Panc1 (cell line): ENCODE data around the gene SEMA4D. TPM values are rescaled to one million over a fixed set of nuclear protein-coding genes. Genes with fewer than 3 reads are reported as not detected.
"Not testable (repeated sequence)": the region's sequence is repeated elsewhere in the genome, so short reads cannot be mapped to it uniquely, and the experiment has no call there.

Experiments used
- ATAC-seq: fragments of 200-7000 bp; cut with Tn5 transposase; 2 replicates; pipeline ENCODE4 v1.9.1; 2020; ENCODE audit warnings: mild to moderate bottlenecking, moderate library complexity
- BruUV-seq: library from RNA; stranded (reverse); fragments of 400-500 nt; replicated peaks from 2 replicates; lab custom pipeline; 2021; lab: Mats Ljungman, UMichigan
- CTCF ChIA-PET: fragments of 300-600 bp; sonication (Branson Sonifier 250); formaldehyde crosslinking; loops from one replicate; lab custom pipeline; 2022; ENCODE audit warnings: antibody characterized with exemption; lab: Charles Lee
- POLR2A ChIA-PET: fragments of 300-600 bp; sonication (Branson Sonifier 250); formaldehyde crosslinking; loops from one replicate; lab custom pipeline; 2022; ENCODE audit warnings: antibody characterized with exemption; lab: Charles Lee
- DNase-seq: peaks from one replicate; pipeline ENCODE4 v3.0.0-alpha.2; 2010; ENCODE audit warnings: low read depth, low spot score
- H3K27ac ChIP-seq: 2 replicates; pipeline ENCODE4 v1.5.1; 2011; ENCODE audit warnings: mild to moderate bottlenecking, low read length, inconsistent platforms
- H3K27me3 ChIP-seq: fragments of 200-500 bp; sonication (Bioruptor generic); 2 replicates; pipeline ENCODE4 v1.6.0; 2014; ENCODE audit warnings: low read length, inconsistent platforms; ENCODE audit not compliant: control insufficient read depth, insufficient read depth
- H3K36me3 ChIP-seq: fragments of 200-500 bp; sonication (Bioruptor generic); 2 replicates; pipeline ENCODE4 v1.5.1; 2014; ENCODE audit warnings: inconsistent platforms, mild to moderate bottlenecking, low read length, moderate library complexity; ENCODE audit not compliant: control insufficient read depth, insufficient read depth
- H3K4me1 ChIP-seq: 2 replicates; pipeline ENCODE4 v1.5.1; 2011; ENCODE audit warnings: inconsistent platforms, mild to moderate bottlenecking, low read length, moderate library complexity; ENCODE audit not compliant: control insufficient read depth, insufficient read depth
- H3K4me3 ChIP-seq, 2 experiments: 2 replicates each; pipeline ENCODE4 v1.5.1; 2011 to 2012; ENCODE audit warnings: low read depth in 2 of 2, low read length in 2 of 2, mild to moderate bottlenecking in 2 of 2, inconsistent platforms in 1 of 2, moderate library complexity in 1 of 2
- H3K9me3 ChIP-seq: fragments of 200-500 bp; sonication (Bioruptor generic); 2 replicates; pipeline ENCODE4 v1.5.1; 2014; ENCODE audit warnings: low read depth, mild to moderate bottlenecking, inconsistent platforms, low read length, moderate library complexity; ENCODE audit not compliant: control insufficient read depth, insufficient read depth
- POLR2AphosphoS5 ChIP-seq: IDR thresholded peaks from 2 replicates; pipeline ENCODE4 v1.6.1; 2012; ENCODE audit warnings: mild to moderate bottlenecking, low read depth, low read length, moderate library complexity
- REST ChIP-seq, 2 experiments: IDR thresholded peaks; 2 replicates each; pipeline ENCODE4 v1.6.1; 2011 to 2012; ENCODE audit warnings: low read depth in 2 of 2, control low read depth in 1 of 2, low read length in 1 of 2, mild to moderate bottlenecking in 1 of 2, moderate library complexity in 1 of 2; ENCODE audit not compliant: insufficient read depth in 1 of 2
- SIN3A ChIP-seq: IDR thresholded peaks from 2 replicates; pipeline ENCODE4 v1.6.1; 2012; ENCODE audit warnings: low read depth, mild to moderate bottlenecking, low read length, moderate library complexity, borderline replicate concordance; ENCODE audit not compliant: insufficient read depth
- TCF7L2 ChIP-seq: IDR thresholded peaks from 2 replicates; pipeline ENCODE4 v1.6.1; 2011; ENCODE audit warnings: mild to moderate bottlenecking, low read depth, low read length, inconsistent platforms
- in situ Hi-C: cut with HindIII; loops from 2 replicates; pipeline ENCODE4 v1.10.0; 2016; ENCODE audit warnings: low sequenced_read_pairs, low pct_unique_long_range_greater_than_20kb
- intact Hi-C: fragments of 100-400 bp; cut with micrococcal nuclease; formaldehyde crosslinking; loops from one replicate; pipeline ENCODE4 v1.10.0; 2022; ENCODE audit not compliant: unreplicated experiment
- total RNA-seq: library from RNA; stranded (reverse); gene quantifications from one replicate; pipeline ENCODE4 v1.2.1, GENCODE V29; 2021; ENCODE audit not compliant: unreplicated experiment
- TF ChIP-seq, protein P1 (sequence below): fragments of 450-650 bp; IDR thresholded peaks from 2 replicates; pipeline ENCODE4 v1.5.1; 2017; ENCODE audit warnings: mild to moderate bottlenecking

SEMA4D gene
- total RNA-seq, 1 experiment from 2014 or later: 6.5 TPM

GRCh38 chr9:89372230-89372816, 125.6 kb downstream of the SEMA4D start:
- in situ Hi-C loops (no loop called here), intact Hi-C loops (loop anchor here (10.0 kb wide), 1 partner anchor 172 kb away; no protein-coding TSS in a partner anchor)
- POLR2A ChIA-PET: no interaction called here
- H3K27ac ChIP-seq: no peak overlapping the region
- TF ChIP-seq SIN3A (no peak), POLR2AphosphoS5 (no peak), TCF7L2 (no peak)
- TF ChIP-seq, protein P1, sequence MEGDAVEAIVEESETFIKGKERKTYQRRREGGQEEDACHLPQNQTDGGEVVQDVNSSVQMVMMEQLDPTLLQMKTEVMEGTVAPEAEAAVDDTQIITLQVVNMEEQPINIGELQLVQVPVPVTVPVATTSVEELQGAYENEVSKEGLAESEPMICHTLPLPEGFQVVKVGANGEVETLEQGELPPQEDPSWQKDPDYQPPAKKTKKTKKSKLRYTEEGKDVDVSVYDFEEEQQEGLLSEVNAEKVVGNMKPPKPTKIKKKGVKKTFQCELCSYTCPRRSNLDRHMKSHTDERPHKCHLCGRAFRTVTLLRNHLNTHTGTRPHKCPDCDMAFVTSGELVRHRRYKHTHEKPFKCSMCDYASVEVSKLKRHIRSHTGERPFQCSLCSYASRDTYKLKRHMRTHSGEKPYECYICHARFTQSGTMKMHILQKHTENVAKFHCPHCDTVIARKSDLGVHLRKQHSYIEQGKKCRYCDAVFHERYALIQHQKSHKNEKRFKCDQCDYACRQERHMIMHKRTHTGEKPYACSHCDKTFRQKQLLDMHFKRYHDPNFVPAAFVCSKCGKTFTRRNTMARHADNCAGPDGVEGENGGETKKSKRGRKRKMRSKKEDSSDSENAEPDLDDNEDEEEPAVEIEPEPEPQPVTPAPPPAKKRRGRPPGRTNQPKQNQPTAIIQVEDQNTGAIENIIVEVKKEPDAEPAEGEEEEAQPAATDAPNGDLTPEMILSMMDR: no peak
- CTCF ChIA-PET: no interaction called here
- no TSS peak for BruUV-seq
- H3K27me3 ChIP-seq: no peaks in the 10 kb centered on the region
- no peaks in the 10 kb centered on the region for H3K36me3 ChIP-seq
- DNase-seq (no peak), ATAC-seq (peak; percentile 74)
- no peaks in the 10 kb centered on the region for H3K4me1 ChIP-seq
- H3K9me3 ChIP-seq: no peaks in the 10 kb centered on the region
- H3K4me3 ChIP-seq: no peak overlapping the region

DNA sequence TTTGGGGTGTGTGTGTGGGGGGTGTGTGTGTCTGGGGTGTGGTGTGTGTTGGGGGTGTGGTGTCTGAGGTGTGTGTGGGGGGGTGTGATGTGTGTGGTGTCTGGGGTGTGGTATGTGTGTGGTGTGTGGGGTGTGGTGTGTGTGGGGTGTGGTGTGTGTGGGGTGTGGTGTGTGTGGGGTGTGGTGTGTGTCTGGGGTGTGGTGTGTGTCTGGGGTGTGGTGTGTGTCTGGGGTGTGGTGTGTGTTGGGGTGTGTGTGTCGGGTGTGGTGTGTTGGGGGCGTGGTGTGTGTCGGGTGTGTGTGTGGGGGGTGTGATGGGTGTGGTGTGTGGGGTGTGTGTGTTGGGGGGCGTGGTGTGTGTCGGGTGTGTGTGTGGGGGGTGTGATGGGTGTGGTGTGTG, 126.1 kb downstream of the SEMA4D start:
- ATAC-seq, in situ Hi-C loops, H3K4me1 ChIP-seq, H3K27ac ChIP-seq, H3K27me3 ChIP-seq, POLR2A ChIA-PET, H3K9me3 ChIP-seq, H3K36me3 ChIP-seq, CTCF ChIA-PET, H3K4me3 ChIP-seq, BruUV-seq, DNase-seq: not testable (repeated sequence)
- intact Hi-C loops: loop anchor here (10.0 kb wide), 1 partner anchor 173 kb away; no protein-coding TSS in a partner anchor

- ChIA-PET CTCF (interaction anchor here (0.6 kb wide), 1 partner anchor 16 kb away, joined by 4 read pairs; no protein-coding TSS in a partner anchor), POLR2A (no interaction called here)
- Histone ChIP-seq H3K36me3 (no peaks in the 10 kb centered on the region), H3K4me3 (no peak overlapping the region), H3K4me1 (no peaks in the 10 kb centered on the region), H3K27ac (no peak overlapping the region), H3K27me3 (no peaks in the 10 kb centered on the region), H3K9me3 (no peaks in the 10 kb centered on the region)
- no peak for DNase-seq
- intact Hi-C loops (loop anchor here (10.0 kb wide), 1 partner anchor 174 kb away; no protein-coding TSS in a partner anchor), in situ Hi-C loops (no loop called here)
- ATAC-seq: no peak
- no TSS peak for BruUV-seq
- TF ChIP-seq TCF7L2: no peak
- no peak for TF ChIP-seq SIN3A
- no peak for TF ChIP-seq REST (IDR thresholded peaks at IDR 0.05; ENCODE audit: insufficient read depth in 1 of 2, low read depth in 2 of 2, low read length in 1 of 2)
- no peak for TF ChIP-seq POLR2AphosphoS5
- TF ChIP-seq, protein P1: no peak
These were observed 127.3 kb downstream of the SEMA4D start for GRCh38 chr9:89370593-89370992.
